GM12892 (cell line): ENCODE measurements around the gene PRDM16.

Experiments used
- POLR2A ChIP-seq: IDR thresholded peaks from 2 replicates; pipeline ENCODE4 v1.6.1; 2011; ENCODE audit warnings: low read depth, low read length, control low read depth
- POLR2AphosphoS5 ChIP-seq: IDR thresholded peaks from 2 replicates; pipeline ENCODE4 v1.6.1; 2011; ENCODE audit warnings: low read depth, low read length, control low read depth
- TAF1 ChIP-seq: IDR thresholded peaks from 2 replicates; pipeline ENCODE4 v1.6.1; 2011; ENCODE audit warnings: low read depth, mild to moderate bottlenecking, control low read depth, low read length, borderline replicate concordance

DNA sequence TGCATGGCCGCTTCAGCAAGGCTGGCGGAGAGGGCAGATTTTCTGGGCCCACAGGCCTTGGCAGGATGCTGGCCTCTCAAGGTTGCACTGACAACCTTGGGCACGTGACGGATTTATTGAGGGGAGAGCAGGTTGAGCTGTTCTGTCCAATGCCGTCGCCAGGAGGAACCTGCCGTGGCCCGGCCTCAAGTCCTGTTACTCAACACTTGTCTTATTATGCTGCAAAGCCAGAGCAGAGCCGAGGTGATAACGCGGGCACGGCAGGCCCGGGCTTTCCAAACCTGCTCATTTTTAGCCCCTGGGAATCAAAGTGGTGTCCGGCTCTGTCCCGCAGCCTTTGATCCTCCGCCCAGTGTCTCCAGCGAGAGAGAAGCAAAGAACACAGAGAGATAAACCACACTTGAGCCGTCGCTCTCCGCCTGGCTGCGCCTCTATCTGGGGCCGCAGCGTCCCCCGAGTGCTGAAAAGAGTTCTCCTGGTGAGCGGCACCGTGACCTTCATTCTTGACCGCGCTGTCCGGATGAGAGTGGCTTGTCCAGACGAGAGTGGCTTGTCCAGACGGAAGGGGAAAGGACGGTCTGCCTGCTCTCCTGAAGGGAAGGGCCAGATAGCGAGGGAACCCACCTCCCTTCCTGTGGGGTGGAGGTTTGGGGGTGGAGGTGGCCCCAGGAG lies 223.2 kb downstream of the PRDM16 start:
- TF ChIP-seq POLR2AphosphoS5 (no peak), POLR2A (no peak), TAF1 (no peak)
